ENCODE measurements around the gene WDR38. TPM values are rescaled to one million over a fixed set of nuclear protein-coding genes. Genes with fewer than 3 reads are reported as not detected.

The WDR38 gene
- total and polyA plus RNA-seq, 7 donors: not detected

- DNase-seq: no peak
Observed at GRCh38 chr9:124820698-124821623, 32.3 kb upstream of the WDR38 start.

GRCh38 chr9:124828489-124829333 lies 24.5 kb upstream of the WDR38 start:
- WGBS, 2 donors: 26 to 35% methylated on average over 2 of the region's 2 CpGs
- intact Hi-C loops (cut with DNase I): no loop called here
- H3K27ac ChIP-seq: no peak overlapping the region

More at GRCh38 chr9:124820698-124821623, 32.3 kb upstream of the WDR38 start:
- H3K4me1 ChIP-seq: no peaks in the 10 kb centered on the region
- no peak for TF ChIP-seq POLR2A (IDR thresholded peaks at IDR 0.05)
- TF ChIP-seq POLR2AphosphoS5 (IDR thresholded peaks at IDR 0.05): no peak
- TF ChIP-seq EP300 (IDR thresholded peaks at IDR 0.05): no peak
- TF ChIP-seq CTCF (IDR thresholded peaks at IDR 0.05): no peak
- H3K36me3 ChIP-seq: no peaks in the 10 kb centered on the region
- intact Hi-C loops (cut with DNase I): no loop called here
- no peak overlapping the region for H3K27ac ChIP-seq
- 74 to 84% methylated on average over 12 of the region's 12 CpGs for WGBS, 2 donors
- no peaks in the 10 kb centered on the region for H3K27me3 ChIP-seq
- H3K4me3 ChIP-seq: no peak overlapping the region
- H3K9me3 ChIP-seq: no peaks in the 10 kb centered on the region

GRCh38 chr9:124829334-124829669 lies 24.0 kb upstream of the WDR38 start:
- Histone ChIP-seq H3K4me1 (peaks cover 0 to 17% (median 13%) of the 10 kb centered on the region in 4 donors), H3K27me3 (no peaks in the 10 kb centered on the region), H3K4me3 (no peak overlapping the region), H3K9me3 (no peaks in the 10 kb centered on the region), H3K27ac (no peak overlapping the region), H3K36me3 (no peaks in the 10 kb centered on the region)
- 15 to 49% methylated on average over 5 of the region's 5 CpGs for WGBS, 2 donors
- no peak for TF ChIP-seq CTCF (IDR thresholded peaks at IDR 0.05)
- TF ChIP-seq POLR2A (IDR thresholded peaks at IDR 0.05): no peak
- TF ChIP-seq EP300 (IDR thresholded peaks at IDR 0.05): no peak
- no peak for TF ChIP-seq POLR2AphosphoS5 (IDR thresholded peaks at IDR 0.05)
- intact Hi-C loops (cut with DNase I): no loop called here
- DNase-seq: no peak

More at GRCh38 chr9:124828489-124829333, 24.5 kb upstream of the WDR38 start:
- Histone ChIP-seq H3K4me1 (peaks cover 0 to 14% (median 11%) of the 10 kb centered on the region in 4 donors), H3K4me3 (no peak overlapping the region), H3K36me3 (no peaks in the 10 kb centered on the region), H3K9me3 (no peaks in the 10 kb centered on the region), H3K27me3 (no peaks in the 10 kb centered on the region)
- TF ChIP-seq POLR2AphosphoS5 (IDR thresholded peaks at IDR 0.05) (no peak), POLR2A (IDR thresholded peaks at IDR 0.05) (no peak)
- no peak for DNase-seq

GRCh38 chr9:124830593-124830992 lies 22.7 kb upstream of the WDR38 start:
- WGBS, 2 donors: 68% methylated on average over 4 of the region's 4 CpGs
- Histone ChIP-seq H3K4me3 (no peak overlapping the region), H3K4me1 (peaks cover 0 to 30% (median 26%) of the 10 kb centered on the region in 4 donors), H3K27me3 (no peaks in the 10 kb centered on the region), H3K9me3 (no peaks in the 10 kb centered on the region), H3K36me3 (no peaks in the 10 kb centered on the region), H3K27ac (no peak overlapping the region)
- intact Hi-C loops (cut with DNase I): no loop called here
- DNase-seq: no peak
- TF ChIP-seq POLR2AphosphoS5 (IDR thresholded peaks at IDR 0.05) (no peak), POLR2A (IDR thresholded peaks at IDR 0.05) (no peak), EP300 (IDR thresholded peaks at IDR 0.05) (no peak), CTCF (IDR thresholded peaks at IDR 0.05) (no peak)

Data from sigmoid colon (tissue), 7 donors.